ENCODE results near the gene MT1H. TPM values are rescaled to one million over a fixed set of nuclear protein-coding genes. Genes with fewer than 3 reads are reported as not detected.

The MT1H gene
- total RNA-seq, 1 donor from 2014 or later, result 1.7 TPM

- intact Hi-C loops (cut with micrococcal nuclease), result loop anchor here (1.0 to 5.0 kb wide), 6 partner anchors 19 to 106 kb away; partner anchors contain the start of genes MT1E and MT2A
Observed at GRCh38 chr16:56682703-56683397, 13.2 kb downstream of the MT1H start.

- intact Hi-C loops (cut with micrococcal nuclease), result loop anchor here (2.0 to 5.0 kb wide), 2 partner anchors 25 to 41 kb away; no protein-coding TSS in a partner anchor
Observed at GRCh38 chr16:56683424-56684172, 14.0 kb downstream of the MT1H start.

GRCh38 chr16:56684256-56684925 lies 14.8 kb downstream of the MT1H start:
- intact Hi-C loops (cut with micrococcal nuclease), result loop anchor here (5.0 kb wide), 1 partner anchor 42 kb away; no protein-coding TSS in a partner anchor

- intact Hi-C loops (cut with micrococcal nuclease), result loop anchor here (5.0 kb wide), 1 partner anchor 43 kb away; no protein-coding TSS in a partner anchor
Observed at GRCh38 chr16:56684926-56685590, 15.4 kb downstream of the MT1H start.

GRCh38 chr16:56686758-56687157 lies 17.1 kb downstream of the MT1H start:
- intact Hi-C loops (cut with micrococcal nuclease), result no loop called here

- intact Hi-C loops (cut with micrococcal nuclease), result no loop called here
Observed at GRCh38 chr16:56688762-56689161, 19.1 kb downstream of the MT1H start.

- intact Hi-C loops (cut with micrococcal nuclease), result no loop called here
Observed at GRCh38 chr16:56689171-56689570, 19.6 kb downstream of the MT1H start.

- intact Hi-C loops (cut with micrococcal nuclease), result no loop called here
Observed at GRCh38 chr16:56690420-56691122, 21.0 kb downstream of the MT1H start.

GRCh38 chr16:56691885-56692284 lies 22.3 kb downstream of the MT1H start:
- intact Hi-C loops (cut with micrococcal nuclease), result no loop called here

GRCh38 chr16:56695246-56695645 lies 25.6 kb downstream of the MT1H start:
- intact Hi-C loops (cut with micrococcal nuclease), result no loop called here

- intact Hi-C loops (cut with micrococcal nuclease), result no loop called here
Observed at GRCh38 chr16:56697456-56698155, 28.0 kb downstream of the MT1H start.

- intact Hi-C loops (cut with micrococcal nuclease), result no loop called here
Observed at GRCh38 chr16:56700195-56700594, 30.6 kb downstream of the MT1H start.

- intact Hi-C loops (cut with micrococcal nuclease), result no loop called here
Observed at GRCh38 chr16:56700631-56701030, 31.0 kb downstream of the MT1H start.

- intact Hi-C loops (cut with micrococcal nuclease), result no loop called here
Observed at GRCh38 chr16:56701534-56701933, 31.9 kb downstream of the MT1H start.

GRCh38 chr16:56702836-56703235 lies 33.2 kb downstream of the MT1H start:
- intact Hi-C loops (cut with micrococcal nuclease), result loop anchor here (1.0 to 2.0 kb wide), 6 partner anchors 21 to 347 kb away; partner anchors contain the start of genes MT1X and NUP93

GRCh38 chr16:56708525-56709442 lies 39.2 kb downstream of the MT1H start:
- intact Hi-C loops (cut with micrococcal nuclease), result no loop called here

- intact Hi-C loops (cut with micrococcal nuclease), result no loop called here
Observed at GRCh38 chr16:56709443-56710040, 39.9 kb downstream of the MT1H start.

- intact Hi-C loops (cut with micrococcal nuclease), result no loop called here
Observed at GRCh38 chr16:56710181-56710737, 40.6 kb downstream of the MT1H start.

All from T-helper 2 cell treated with Interferon-gamma antibody and Interleukin-4, amounts not matched to agents 100 ng/mL and 5 ng/mL, for 36 hours (primary cell).